GM21576 (cell line): ENCODE measurements around the gene PTPN18.

ENCODE experiments used
- ATAC-seq: cut with Tn5 transposase; IDR thresholded peaks from one replicate; pipeline ENCODE4 v1.9.1; 2021; ENCODE audit warnings: mild to moderate bottlenecking, moderate library complexity; ENCODE audit not compliant: unreplicated experiment

PTPN18 gene

GRCh38 chr2:130363479-130363878 lies 7.6 kb downstream of the PTPN18 start:
- ATAC-seq: no peak

- ATAC-seq: no peak
These were observed 9.2 kb downstream of the PTPN18 start for GRCh38 chr2:130365075-130365474.

GRCh38 chr2:130365963-130366362 lies 10.1 kb downstream of the PTPN18 start:
- no peak for ATAC-seq

GRCh38 chr2:130366720-130367119 lies 10.9 kb downstream of the PTPN18 start:
- ATAC-seq: no peak

GRCh38 chr2:130368786-130369185 lies 12.9 kb downstream of the PTPN18 start:
- no peak for ATAC-seq

- no peak for ATAC-seq
These were observed 13.6 kb downstream of the PTPN18 start for GRCh38 chr2:130369311-130369964.

GRCh38 chr2:130369965-130370341 lies 14.1 kb downstream of the PTPN18 start:
- no peak for ATAC-seq

- no peak for ATAC-seq
These were observed 14.6 kb downstream of the PTPN18 start for GRCh38 chr2:130370490-130370889.

- peak; percentile 13 for ATAC-seq
These were observed 15.8 kb downstream of the PTPN18 start for GRCh38 chr2:130371723-130372054.

GRCh38 chr2:130372055-130372832 lies 16.4 kb downstream of the PTPN18 start:
- peak; percentile 62 for ATAC-seq

GRCh38 chr2:130372833-130373807 lies 17.3 kb downstream of the PTPN18 start:
- ATAC-seq: no peak

- ATAC-seq: no peak
These were observed 18.0 kb downstream of the PTPN18 start for GRCh38 chr2:130373808-130374365.

GRCh38 chr2:130374587-130375290 lies 18.9 kb downstream of the PTPN18 start:
- ATAC-seq: no peak

GRCh38 chr2:130375291-130376266 lies 19.7 kb downstream of the PTPN18 start:
- no peak for ATAC-seq

GRCh38 chr2:130376433-130377293 lies 20.8 kb downstream of the PTPN18 start:
- ATAC-seq: peak; percentile 59

GRCh38 chr2:130377491-130377890 lies 21.6 kb downstream of the PTPN18 start:
- ATAC-seq: no peak

GRCh38 chr2:130378206-130378897 lies 22.5 kb downstream of the PTPN18 start:
- no peak for ATAC-seq

GRCh38 chr2:130378898-130379214 lies 23.0 kb downstream of the PTPN18 start:
- ATAC-seq: no peak
